Measurements from ENCODE around the gene GGA3. TPM values are rescaled to one million over a fixed set of nuclear protein-coding genes. Genes with fewer than 3 reads are reported as not detected.
A peak's percentile ranks its signal among the peaks of the same experiment; 100 is the strongest.
"Not testable (repeated sequence)": the region's sequence is repeated elsewhere in the genome, so short reads cannot be mapped to it uniquely, and the experiment has no call there.

Gene GGA3
- total and polyA plus RNA-seq, 4 donors = 12.1 to 57.5 (median 36.6) TPM

DNA sequence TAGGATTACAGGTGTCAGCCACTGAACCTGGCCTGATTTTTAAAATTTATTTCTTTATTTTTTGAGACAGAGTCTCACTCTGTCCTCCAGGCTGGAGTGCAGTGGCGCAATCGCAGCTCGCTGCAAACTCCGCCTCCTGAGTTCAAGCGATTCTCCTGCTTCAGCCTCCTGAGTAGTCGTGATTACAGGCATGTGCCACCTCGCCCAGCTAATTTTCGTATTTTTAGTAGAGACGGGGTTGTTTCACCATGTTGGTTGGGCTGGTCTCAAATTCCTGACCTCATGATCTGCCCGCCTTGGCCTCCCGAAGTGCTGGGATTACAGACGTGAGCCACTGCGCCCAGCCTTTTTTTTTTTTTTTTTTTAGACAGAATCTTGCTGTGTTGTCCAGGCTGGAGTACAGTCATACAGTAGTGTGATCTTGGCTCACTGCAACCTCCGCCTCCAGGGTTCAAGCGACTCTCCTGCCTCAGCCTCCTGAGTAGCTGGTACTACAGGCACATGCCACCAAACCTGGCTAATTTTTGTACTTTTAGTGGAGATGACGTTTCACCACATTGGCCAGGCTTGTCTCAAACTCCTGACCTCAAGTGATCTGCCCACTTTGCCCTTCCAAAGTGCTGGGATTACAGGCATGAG is 31.5 kb upstream of the GGA3 start:
- not testable (repeated sequence) for H3K36me3 ChIP-seq (ENCODE audit: control insufficient read depth, insufficient read depth, low read length); H3K27me3 ChIP-seq (ENCODE audit: control insufficient read depth, insufficient read depth, low read length); DNase-seq (ENCODE audit: low read depth in 4 of 6, low spot score in 6 of 6); H3K27ac ChIP-seq (ENCODE audit: low read depth, low read length); H3K4me1 ChIP-seq (ENCODE audit: control insufficient read depth, insufficient read depth, low read length); H3K9me3 ChIP-seq (ENCODE audit: control insufficient read depth, insufficient read depth, low read length); H3K4me3 ChIP-seq (ENCODE audit: low read depth, low read length)
- WGBS (ENCODE audit: insufficient coverage) = 82% methylated on average over 14 of the region's 16 CpGs

DNA sequence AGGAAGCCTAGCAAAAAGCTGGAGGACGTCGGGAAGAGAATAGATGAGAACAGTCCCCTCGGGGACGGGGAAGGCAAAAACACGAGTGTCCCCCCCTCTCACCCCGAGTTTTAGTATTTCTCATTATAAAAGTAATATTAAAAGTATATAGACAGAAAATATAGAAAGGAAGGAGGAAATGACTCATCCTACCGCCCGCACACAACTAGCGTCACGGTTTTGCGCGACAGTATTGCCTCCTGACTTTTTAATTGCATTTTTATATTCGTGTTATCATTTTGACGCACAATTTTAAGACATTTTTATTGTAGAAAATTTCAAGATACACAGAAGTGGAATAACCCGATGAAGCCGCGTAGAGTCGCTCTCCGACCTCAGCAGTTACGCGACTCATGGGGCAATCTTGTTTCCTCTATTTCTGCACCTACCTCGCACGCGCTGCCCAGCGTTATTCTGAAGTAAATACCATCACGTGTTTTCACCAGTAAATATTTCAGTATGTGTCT is 28.5 kb upstream of the GGA3 start:
- H3K27me3 ChIP-seq (ENCODE audit: control insufficient read depth, insufficient read depth, low read length) = no peaks in the 10 kb centered on the region
- DNase-seq (ENCODE audit: low read depth in 4 of 6, low spot score in 6 of 6) = peak in 2 of 6 donors; percentile 38 to 60
- H3K4me1 ChIP-seq (ENCODE audit: control insufficient read depth, insufficient read depth, low read length) = peaks cover 4% of the 10 kb centered on the region
- 0% methylated on average over 6 of the region's 26 CpGs for WGBS (ENCODE audit: insufficient coverage)
- H3K36me3 ChIP-seq (ENCODE audit: control insufficient read depth, insufficient read depth, low read length) = peaks cover 6% of the 10 kb centered on the region
- H3K9me3 ChIP-seq (ENCODE audit: control insufficient read depth, insufficient read depth, low read length) = no peaks in the 10 kb centered on the region
- H3K27ac ChIP-seq (ENCODE audit: low read depth, low read length) = peak overlapping the region; percentile 92
- peak overlapping the region; percentile 85 for H3K4me3 ChIP-seq (ENCODE audit: low read depth, low read length)

DNA sequence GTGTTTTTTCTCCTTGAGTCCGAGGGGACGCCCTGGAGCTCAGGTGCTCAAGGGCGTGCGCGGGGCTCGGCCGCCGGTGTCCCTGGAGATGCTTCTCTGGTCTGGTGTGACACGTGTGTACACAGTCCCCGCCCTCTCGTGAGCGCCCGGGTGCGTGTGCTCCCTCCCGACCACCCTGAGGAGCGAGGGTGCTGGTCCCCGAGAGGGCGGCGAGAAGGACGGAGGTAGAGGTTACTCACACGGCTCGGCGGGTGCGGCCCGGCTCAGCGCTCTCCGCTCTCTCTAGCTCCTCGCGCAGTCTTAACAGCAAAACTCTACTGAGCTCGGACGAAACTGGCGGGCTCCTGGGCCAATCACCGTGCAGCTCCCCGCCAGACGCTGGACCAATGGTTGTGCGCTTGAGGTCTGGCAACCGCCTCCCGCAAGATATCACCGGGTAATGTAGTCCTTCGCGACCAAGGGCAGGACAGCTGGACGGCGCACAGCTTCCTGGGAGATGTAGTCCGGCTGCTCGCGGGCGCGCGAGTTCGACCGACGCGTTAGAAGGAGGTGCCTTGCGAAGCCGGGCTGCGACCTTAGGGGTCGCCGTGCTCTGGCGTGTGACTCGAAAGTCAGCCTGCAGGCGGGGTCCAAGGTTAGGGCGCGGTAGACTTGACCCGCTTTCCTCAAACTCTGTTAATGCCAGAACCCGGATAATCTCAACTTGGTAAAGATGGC is 27.9 kb upstream of the GGA3 start, which contains the start of gene SLC25A19:
Gene SLC25A19, minus strand, starts transcription at position 319 of the 717 bp plus-strand sequence. CDS start 2,669 bp downstream, outside the sequence.
- 0% methylated on average over 64 of the region's 65 CpGs for WGBS (ENCODE audit: insufficient coverage)

DNA sequence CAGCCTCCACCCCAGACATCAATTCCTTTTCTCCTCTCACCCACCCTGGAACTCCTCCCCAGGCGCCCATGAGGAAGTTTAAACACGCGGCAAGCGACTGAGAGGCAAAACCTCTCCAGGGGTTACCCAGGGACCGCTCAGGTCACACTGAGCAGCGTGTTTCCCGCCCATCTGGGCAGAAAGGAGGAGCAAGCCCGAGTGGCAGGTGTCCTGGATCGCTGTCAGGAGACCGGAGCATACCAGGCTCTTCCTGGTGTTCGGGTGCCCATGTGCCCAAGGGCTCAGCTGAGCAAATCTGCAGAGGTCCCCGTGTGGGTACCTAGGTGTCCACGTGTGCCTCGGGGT is 27.3 kb upstream of the GGA3 start:
- Histone ChIP-seq H3K4me1 (ENCODE audit: control insufficient read depth, insufficient read depth, low read length) (peaks cover 4% of the 10 kb centered on the region), H3K4me3 (ENCODE audit: low read depth, low read length) (peak overlapping the region; percentile 85), H3K9me3 (ENCODE audit: control insufficient read depth, insufficient read depth, low read length) (no peaks in the 10 kb centered on the region), H3K36me3 (ENCODE audit: control insufficient read depth, insufficient read depth, low read length) (peaks cover 6% of the 10 kb centered on the region), H3K27me3 (ENCODE audit: control insufficient read depth, insufficient read depth, low read length) (no peaks in the 10 kb centered on the region), H3K27ac (ENCODE audit: low read depth, low read length) (peak overlapping the region; percentile 66)
- DNase-seq (ENCODE audit: low read depth in 4 of 6, low spot score in 6 of 6) = no peak
- WGBS (ENCODE audit: insufficient coverage) = 0% methylated on average over 14 of the region's 14 CpGs

More for the DNA sequence above, 27.9 kb upstream of the GGA3 start, which contains the start of gene SLC25A19:
- H3K9me3 ChIP-seq (ENCODE audit: control insufficient read depth, insufficient read depth, low read length) = no peaks in the 10 kb centered on the region
- H3K27me3 ChIP-seq (ENCODE audit: control insufficient read depth, insufficient read depth, low read length) = no peaks in the 10 kb centered on the region
- H3K27ac ChIP-seq (ENCODE audit: low read depth, low read length) = peak within 1 kb of the TSS; percentile 92
- peaks cover 4% of the 10 kb centered on the region for H3K4me1 ChIP-seq (ENCODE audit: control insufficient read depth, insufficient read depth, low read length)
- peak; percentile 91 to 99 (median 96) for DNase-seq (ENCODE audit: low read depth in 4 of 6, low spot score in 6 of 6)
- H3K4me3 ChIP-seq (ENCODE audit: low read depth, low read length) = peak within 1 kb of the TSS; percentile 85
- H3K36me3 ChIP-seq (ENCODE audit: control insufficient read depth, insufficient read depth, low read length) = peaks cover 6% of the 10 kb centered on the region

DNA sequence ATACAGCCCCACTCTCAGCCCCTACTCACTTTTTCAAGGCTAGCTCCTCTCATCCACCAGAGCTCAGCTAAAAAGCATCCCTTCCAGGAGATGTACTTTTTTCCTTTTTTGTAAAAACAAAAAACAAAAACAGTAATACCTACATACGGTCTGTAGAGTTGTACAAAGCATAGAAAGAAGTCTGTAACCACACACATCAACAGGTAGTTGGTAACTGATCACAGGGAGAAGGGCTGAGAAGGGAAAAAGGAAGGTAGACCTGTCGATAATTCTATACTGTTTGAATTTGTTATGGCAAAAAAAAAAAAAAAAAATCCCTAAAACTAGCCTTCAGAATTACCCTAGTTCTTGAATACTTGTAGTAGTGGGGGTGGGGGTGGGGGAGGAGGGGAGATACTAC is 27.0 kb upstream of the GGA3 start:
- Histone ChIP-seq H3K9me3 (ENCODE audit: control insufficient read depth, insufficient read depth, low read length) (no peaks in the 10 kb centered on the region), H3K4me1 (ENCODE audit: control insufficient read depth, insufficient read depth, low read length) (peaks cover 4% of the 10 kb centered on the region), H3K27me3 (ENCODE audit: control insufficient read depth, insufficient read depth, low read length) (no peaks in the 10 kb centered on the region), H3K36me3 (ENCODE audit: control insufficient read depth, insufficient read depth, low read length) (peaks cover 7% of the 10 kb centered on the region), H3K27ac (ENCODE audit: low read depth, low read length) (no peak overlapping the region), H3K4me3 (ENCODE audit: low read depth, low read length) (peak overlapping the region; percentile 85)
- no CpG with 5 or more reads among the region's 2 CpGs for WGBS (ENCODE audit: insufficient coverage)
- DNase-seq (ENCODE audit: low read depth in 4 of 6, low spot score in 6 of 6) = no peak

DNA sequence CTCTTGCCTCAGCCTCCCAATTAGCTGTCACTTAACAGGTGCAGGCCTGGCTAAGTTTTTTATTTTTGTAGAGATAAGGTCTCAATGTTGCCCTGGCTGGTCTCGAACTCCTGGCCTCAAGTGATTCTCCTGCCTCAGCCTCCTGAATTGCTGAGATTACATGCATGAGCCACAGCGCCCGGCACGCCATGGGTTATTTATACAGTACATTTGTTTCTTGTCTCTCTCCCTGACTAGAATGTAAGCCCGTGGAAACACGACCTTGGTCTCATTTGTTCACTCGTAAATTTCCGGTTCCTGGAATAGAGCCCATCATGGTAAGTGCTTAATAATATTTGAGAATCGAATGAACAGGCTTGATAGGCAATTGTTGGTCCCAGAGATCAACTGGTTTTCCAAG is 25.8 kb upstream of the GGA3 start:
- peaks cover 4% of the 10 kb centered on the region for H3K4me1 ChIP-seq (ENCODE audit: control insufficient read depth, insufficient read depth, low read length)
- no peaks in the 10 kb centered on the region for H3K27me3 ChIP-seq (ENCODE audit: control insufficient read depth, insufficient read depth, low read length)
- H3K27ac ChIP-seq (ENCODE audit: low read depth, low read length) = no peak overlapping the region
- peaks cover 12% of the 10 kb centered on the region for H3K36me3 ChIP-seq (ENCODE audit: control insufficient read depth, insufficient read depth, low read length)
- no peak overlapping the region for H3K4me3 ChIP-seq (ENCODE audit: low read depth, low read length)
- no peak for DNase-seq (ENCODE audit: low read depth in 4 of 6, low spot score in 6 of 6)
- WGBS (ENCODE audit: insufficient coverage) = 98% methylated on average over 6 of the region's 9 CpGs
- no peaks in the 10 kb centered on the region for H3K9me3 ChIP-seq (ENCODE audit: control insufficient read depth, insufficient read depth, low read length)

DNA sequence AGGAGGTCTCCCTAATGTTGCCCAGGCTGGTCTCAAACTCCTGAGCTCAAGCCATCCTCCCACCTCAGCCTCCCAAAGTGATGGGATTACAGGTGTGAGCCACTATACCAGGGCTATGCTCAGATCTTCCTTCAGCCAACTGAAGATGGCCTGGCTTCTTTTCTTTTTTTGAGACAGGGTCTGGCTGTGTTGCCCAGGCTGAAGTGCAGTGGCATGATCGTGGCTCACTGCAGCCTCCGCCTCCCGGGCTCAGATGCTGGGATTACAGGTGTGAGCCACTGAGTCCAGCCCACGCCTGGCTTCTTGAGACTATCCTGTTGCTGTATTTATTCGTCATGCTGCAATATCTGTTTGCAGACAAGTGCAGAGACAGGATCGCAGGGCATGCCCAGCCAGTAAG is 23.7 kb upstream of the GGA3 start:
- no peak for DNase-seq (ENCODE audit: low read depth in 4 of 6, low spot score in 6 of 6)
- peaks cover 13% of the 10 kb centered on the region for H3K36me3 ChIP-seq (ENCODE audit: control insufficient read depth, insufficient read depth, low read length)

DNA sequence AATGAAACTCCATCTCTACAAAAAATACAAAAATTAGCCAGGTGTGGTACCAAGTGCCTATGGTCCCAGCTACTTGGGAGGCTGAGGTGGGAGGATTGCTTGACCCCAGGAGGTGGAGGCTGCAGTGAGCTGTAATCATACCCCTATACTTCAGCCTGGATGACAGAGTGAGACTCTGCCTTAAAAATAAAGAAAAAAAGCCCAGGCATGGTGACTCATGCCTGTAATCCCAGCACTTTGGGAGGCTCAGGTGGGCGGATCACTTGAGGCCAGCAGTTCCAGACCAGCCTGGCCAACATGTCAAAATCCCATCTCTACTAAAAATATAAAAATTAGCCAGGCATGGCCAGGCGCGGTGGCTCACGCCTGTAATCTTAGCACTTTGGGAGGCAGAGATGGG is 18.8 kb upstream of the GGA3 start:
- not testable (repeated sequence) for H3K4me3 ChIP-seq (ENCODE audit: low read depth, low read length); DNase-seq (ENCODE audit: low read depth in 4 of 6, low spot score in 6 of 6); H3K27me3 ChIP-seq (ENCODE audit: control insufficient read depth, insufficient read depth, low read length); H3K4me1 ChIP-seq (ENCODE audit: control insufficient read depth, insufficient read depth, low read length); H3K9me3 ChIP-seq (ENCODE audit: control insufficient read depth, insufficient read depth, low read length); H3K27ac ChIP-seq (ENCODE audit: low read depth, low read length)
- WGBS (ENCODE audit: insufficient coverage) = 100% methylated on average over 2 of the region's 4 CpGs
- H3K36me3 ChIP-seq (ENCODE audit: control insufficient read depth, insufficient read depth, low read length) = peaks cover 19% of the 10 kb centered on the region

More for the DNA sequence above, 23.7 kb upstream of the GGA3 start:
- no peaks in the 10 kb centered on the region for H3K27me3 ChIP-seq (ENCODE audit: control insufficient read depth, insufficient read depth, low read length)
- H3K4me3 ChIP-seq (ENCODE audit: low read depth, low read length) = no peak overlapping the region
- 93% methylated on average over 6 of the region's 6 CpGs for WGBS (ENCODE audit: insufficient coverage)
- H3K9me3 ChIP-seq (ENCODE audit: control insufficient read depth, insufficient read depth, low read length) = no peaks in the 10 kb centered on the region
- H3K4me1 ChIP-seq (ENCODE audit: control insufficient read depth, insufficient read depth, low read length) = peaks cover 4% of the 10 kb centered on the region
- H3K27ac ChIP-seq (ENCODE audit: low read depth, low read length) = no peak overlapping the region

DNA sequence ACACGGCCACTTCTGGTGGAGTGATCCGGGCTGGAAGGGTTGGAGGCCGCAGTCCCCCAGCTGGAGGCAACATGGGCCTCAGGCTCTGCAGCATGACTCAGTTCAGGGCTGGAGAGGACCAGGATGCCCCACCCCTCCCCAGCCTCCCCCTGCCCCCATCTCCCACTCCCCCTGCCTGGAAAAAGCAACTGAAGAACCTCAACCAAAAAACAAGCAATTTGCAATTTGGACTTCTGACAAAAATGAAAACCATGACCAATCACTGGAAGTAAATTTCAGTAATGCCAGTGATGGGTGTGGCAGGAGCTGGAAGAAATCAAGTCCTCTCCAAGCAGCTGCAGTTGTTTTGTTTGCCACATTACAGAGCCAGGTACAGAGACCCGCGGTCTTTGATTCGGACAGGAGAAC is 16.3 kb upstream of the GGA3 start:
- WGBS (ENCODE audit: insufficient coverage) = 86% methylated on average over 4 of the region's 6 CpGs
- no peaks in the 10 kb centered on the region for H3K27me3 ChIP-seq (ENCODE audit: control insufficient read depth, insufficient read depth, low read length)
- no peak for DNase-seq (ENCODE audit: low read depth in 4 of 6, low spot score in 6 of 6)

More for the DNA sequence above, 16.3 kb upstream of the GGA3 start:
- Histone ChIP-seq H3K4me1 (ENCODE audit: control insufficient read depth, insufficient read depth, low read length) (peaks cover 11% of the 10 kb centered on the region), H3K36me3 (ENCODE audit: control insufficient read depth, insufficient read depth, low read length) (peaks cover 30% of the 10 kb centered on the region), H3K9me3 (ENCODE audit: control insufficient read depth, insufficient read depth, low read length) (no peaks in the 10 kb centered on the region), H3K4me3 (ENCODE audit: low read depth, low read length) (no peak overlapping the region), H3K27ac (ENCODE audit: low read depth, low read length) (no peak overlapping the region)
